Esophagus squamous epithelium (tissue), 4 donors: ENCODE results near the gene RAB40C.

Experiments used
- POLR2A ChIP-seq, 4 donors: fragments of 450-650 bp; IDR thresholded peaks; one replicate each; pipeline ENCODE4 v1.6.1; 2017; ENCODE audit warnings: antibody characterized with exemption in 4 of 4, mild to moderate bottlenecking in 4 of 4, moderate library complexity in 3 of 4
- TF ChIP-seq, protein P1 (sequence below), 6 experiments: fragments of 450-650 bp in 4 of 6; fragments of 200-600 bp in 2 of 6; sonication (generic) in 2 of 6; IDR thresholded peaks; one replicate each; pipeline ENCODE4 v1.5.1; 2016 to 2019; ENCODE audit warnings: antibody characterized with exemption in 6 of 6, mild to moderate bottlenecking in 4 of 6, moderate library complexity in 4 of 6

- TF ChIP-seq, protein P1, sequence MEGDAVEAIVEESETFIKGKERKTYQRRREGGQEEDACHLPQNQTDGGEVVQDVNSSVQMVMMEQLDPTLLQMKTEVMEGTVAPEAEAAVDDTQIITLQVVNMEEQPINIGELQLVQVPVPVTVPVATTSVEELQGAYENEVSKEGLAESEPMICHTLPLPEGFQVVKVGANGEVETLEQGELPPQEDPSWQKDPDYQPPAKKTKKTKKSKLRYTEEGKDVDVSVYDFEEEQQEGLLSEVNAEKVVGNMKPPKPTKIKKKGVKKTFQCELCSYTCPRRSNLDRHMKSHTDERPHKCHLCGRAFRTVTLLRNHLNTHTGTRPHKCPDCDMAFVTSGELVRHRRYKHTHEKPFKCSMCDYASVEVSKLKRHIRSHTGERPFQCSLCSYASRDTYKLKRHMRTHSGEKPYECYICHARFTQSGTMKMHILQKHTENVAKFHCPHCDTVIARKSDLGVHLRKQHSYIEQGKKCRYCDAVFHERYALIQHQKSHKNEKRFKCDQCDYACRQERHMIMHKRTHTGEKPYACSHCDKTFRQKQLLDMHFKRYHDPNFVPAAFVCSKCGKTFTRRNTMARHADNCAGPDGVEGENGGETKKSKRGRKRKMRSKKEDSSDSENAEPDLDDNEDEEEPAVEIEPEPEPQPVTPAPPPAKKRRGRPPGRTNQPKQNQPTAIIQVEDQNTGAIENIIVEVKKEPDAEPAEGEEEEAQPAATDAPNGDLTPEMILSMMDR (IDR thresholded peaks at IDR 0.05): no peak
- TF ChIP-seq POLR2A (IDR thresholded peaks at IDR 0.05): no peak
Observed at GRCh38 chr16:564690-565418, 25.0 kb upstream of the RAB40C start.
